Activated T-helper 1 cell treated with anti-CD3 and anti-CD28 coated beads, Interleukin-12 subunit alpha, Interleukin-12 subunit beta, Interleukin-2, Interleukin-4 antibody, amounts not matched to agents 30 ng/mL and 10 ng/mL and 1 ng/mL, durations not matched to agents 14 hours and 24 hours and 36 hours (primary cell): ENCODE data around the gene DMD. TPM values are rescaled to one million over a fixed set of nuclear protein-coding genes. Genes with fewer than 3 reads are reported as not detected.
"Not testable (repeated sequence)": the region's sequence is repeated elsewhere in the genome, so short reads cannot be mapped to it uniquely, and the experiment has no call there.

Experiments used
- DNase-seq: peaks from one replicate; pipeline ENCODE4 v3.0.0; 2021; ENCODE audit warnings: low spot score
- H3K27ac Mint-ChIP-seq: one replicate; pipeline ENCODE4 v1.8.0; 2021; ENCODE audit warnings: mild to moderate bottlenecking, mixed read lengths
- H3K27me3 Mint-ChIP-seq: one replicate; pipeline ENCODE4 v1.8.0; 2022; ENCODE audit warnings: mild to moderate bottlenecking, moderate library complexity, mixed read lengths; ENCODE audit not compliant: insufficient read depth
- H3K36me3 Mint-ChIP-seq: one replicate; pipeline ENCODE4 v1.8.0; 2021; ENCODE audit warnings: low read depth, mixed read lengths
- H3K4me1 Mint-ChIP-seq: one replicate; pipeline ENCODE4 v1.8.0; 2021; ENCODE audit warnings: low read depth, mixed read lengths
- H3K4me3 Mint-ChIP-seq: one replicate; pipeline ENCODE4 v1.8.0; 2021; ENCODE audit warnings: mild to moderate bottlenecking, moderate library complexity, mixed read lengths
- H3K9me3 Mint-ChIP-seq: one replicate; pipeline ENCODE4 v1.8.0; 2021; ENCODE audit warnings: mixed read lengths
- intact Hi-C: fragments of 100-400 bp; cut with micrococcal nuclease; formaldehyde crosslinking; loops from one replicate; pipeline ENCODE4 v1.15.1; 2024
- total RNA-seq: library from RNA; stranded (reverse); gene quantifications from 2 replicates; pipeline ENCODE4 v1.2.3, GENCODE V29; 2022

The DMD gene
- total RNA-seq, 1 donor from 2014 or later, result 12.8 TPM

DNA sequence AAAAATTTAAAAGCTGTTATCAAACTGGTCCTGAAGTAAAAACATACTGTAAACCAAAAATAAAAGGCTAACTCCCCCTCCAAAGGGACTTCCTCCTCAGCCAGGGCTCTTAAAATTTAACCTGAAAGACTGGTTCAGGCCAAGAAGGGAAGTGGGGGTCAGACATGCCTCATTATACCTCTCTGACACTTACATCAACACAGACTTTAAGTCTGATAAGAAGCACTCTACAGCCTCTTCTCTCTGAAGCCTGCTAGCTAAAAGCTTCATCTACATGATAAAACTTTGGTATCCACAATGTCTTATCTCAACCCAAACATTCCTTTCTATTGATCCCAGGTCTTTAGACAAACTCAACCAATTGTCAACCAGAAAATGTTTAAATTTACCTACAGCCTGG, 682.9 kb downstream of the DMD start:
- intact Hi-C loops, DNase-seq, H3K36me3 Mint-ChIP-seq, H3K4me1 Mint-ChIP-seq, H3K9me3 Mint-ChIP-seq, H3K27me3 Mint-ChIP-seq, H3K4me3 Mint-ChIP-seq, H3K27ac Mint-ChIP-seq: not testable (repeated sequence)

- no peak overlapping the region for H3K4me3 Mint-ChIP-seq
These were observed 686.1 kb downstream of the DMD start for GRCh38 chrX:32525234-32525633.

DNA sequence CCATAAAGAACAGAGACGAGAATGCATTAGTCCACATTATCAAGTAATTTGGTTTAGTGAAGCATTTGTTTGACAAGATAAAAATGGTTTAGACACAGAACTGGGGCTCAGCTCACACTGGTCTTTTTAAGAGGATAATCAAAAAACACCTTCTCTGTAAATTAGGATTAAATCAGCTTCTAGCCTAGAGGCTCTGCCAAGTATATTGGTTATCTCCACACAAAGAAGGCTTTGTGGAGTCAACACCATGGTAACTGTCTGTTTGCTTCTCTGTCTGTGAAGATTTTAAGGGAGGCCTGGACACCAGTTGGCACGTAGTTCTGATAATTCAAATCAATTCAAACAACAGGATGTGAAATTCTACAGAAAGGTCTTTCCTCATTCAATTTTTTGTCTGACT, 687.0 kb downstream of the DMD start:
- Mint-ChIP-seq H3K9me3 (no peaks in the 10 kb centered on the region), H3K36me3 (no peaks in the 10 kb centered on the region), H3K4me3 (no peak overlapping the region), H3K4me1 (no peaks in the 10 kb centered on the region), H3K27me3 (no peaks in the 10 kb centered on the region), H3K27ac (no peak overlapping the region)
- intact Hi-C loops, result no loop called here
- DNase-seq, result no peak

More at GRCh38 chrX:32525234-32525633, 686.1 kb downstream of the DMD start:
- no peak for DNase-seq
- no peaks in the 10 kb centered on the region for H3K4me1 Mint-ChIP-seq
- no peak overlapping the region for H3K27ac Mint-ChIP-seq
- no peaks in the 10 kb centered on the region for H3K27me3 Mint-ChIP-seq
- no peaks in the 10 kb centered on the region for H3K9me3 Mint-ChIP-seq
- no peaks in the 10 kb centered on the region for H3K36me3 Mint-ChIP-seq
- intact Hi-C loops, result no loop called here

- no peaks in the 10 kb centered on the region for H3K9me3 Mint-ChIP-seq
- no peaks in the 10 kb centered on the region for H3K36me3 Mint-ChIP-seq
- no peak overlapping the region for H3K27ac Mint-ChIP-seq
- no peak overlapping the region for H3K4me3 Mint-ChIP-seq
- intact Hi-C loops, result no loop called here
- no peaks in the 10 kb centered on the region for H3K4me1 Mint-ChIP-seq
- no peak for DNase-seq
- no peaks in the 10 kb centered on the region for H3K27me3 Mint-ChIP-seq
These were observed 690.6 kb downstream of the DMD start for GRCh38 chrX:32520789-32521188.

DNA sequence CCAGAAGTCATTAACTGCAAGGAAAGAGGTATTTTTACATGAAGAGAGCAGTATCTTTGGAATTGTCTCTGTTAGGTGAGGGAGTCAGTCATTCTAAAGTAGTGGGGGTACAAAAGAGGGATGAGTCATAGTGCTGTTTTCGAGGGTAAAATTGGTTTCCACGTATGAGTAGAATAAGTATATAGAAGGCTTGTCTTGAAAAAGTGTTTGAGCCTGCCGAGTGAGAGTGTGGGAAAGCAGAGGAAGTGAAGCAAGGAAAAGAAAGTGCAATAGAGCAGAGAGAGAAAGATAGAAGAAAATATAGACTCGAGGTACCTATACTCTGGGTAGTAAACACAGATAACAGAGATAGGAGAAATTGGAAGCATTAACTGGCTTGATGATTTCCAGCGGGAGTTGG, 696.4 kb downstream of the DMD start:
- no peaks in the 10 kb centered on the region for H3K9me3 Mint-ChIP-seq
- H3K27ac Mint-ChIP-seq, result no peak overlapping the region
- no peak overlapping the region for H3K4me3 Mint-ChIP-seq
- DNase-seq, result no peak
- intact Hi-C loops, result no loop called here
- no peaks in the 10 kb centered on the region for H3K27me3 Mint-ChIP-seq
- H3K36me3 Mint-ChIP-seq, result no peaks in the 10 kb centered on the region
- H3K4me1 Mint-ChIP-seq, result no peaks in the 10 kb centered on the region

DNA sequence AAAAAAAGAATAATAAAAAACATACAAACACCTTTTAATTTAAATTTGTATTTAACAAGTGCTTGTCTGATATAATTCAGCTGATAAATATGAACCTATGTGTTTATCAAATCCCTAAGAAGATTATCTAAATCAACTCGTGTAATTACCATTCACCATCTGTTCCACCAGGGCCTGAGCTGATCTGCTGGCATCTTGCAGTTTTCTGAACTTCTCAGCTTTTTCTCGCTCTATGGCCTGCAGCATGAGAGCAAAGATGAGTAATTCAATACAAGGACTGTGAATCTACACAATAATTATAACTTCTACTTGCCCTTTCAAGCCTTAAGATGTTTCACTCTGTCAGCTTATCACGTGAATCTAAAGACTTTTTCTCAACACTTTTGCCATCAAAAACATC, 709.7 kb downstream of the DMD start:
- Mint-ChIP-seq H3K9me3 (no peaks in the 10 kb centered on the region), H3K27me3 (no peaks in the 10 kb centered on the region), H3K4me3 (no peak overlapping the region), H3K27ac (no peak overlapping the region), H3K4me1 (no peaks in the 10 kb centered on the region), H3K36me3 (no peaks in the 10 kb centered on the region)
- intact Hi-C loops, result no loop called here
- DNase-seq, result no peak

- Mint-ChIP-seq H3K9me3 (no peaks in the 10 kb centered on the region), H3K36me3 (no peaks in the 10 kb centered on the region), H3K27me3 (no peaks in the 10 kb centered on the region), H3K4me3 (no peak overlapping the region), H3K27ac (no peak overlapping the region), H3K4me1 (no peaks in the 10 kb centered on the region)
- intact Hi-C loops, result no loop called here
- DNase-seq, result no peak
These were observed 714.7 kb downstream of the DMD start for GRCh38 chrX:32496671-32497070.

- intact Hi-C loops, result no loop called here
- H3K4me1 Mint-ChIP-seq, result no peaks in the 10 kb centered on the region
- DNase-seq, result no peak
- no peak overlapping the region for H3K4me3 Mint-ChIP-seq
- H3K9me3 Mint-ChIP-seq, result no peaks in the 10 kb centered on the region
- H3K27me3 Mint-ChIP-seq, result no peaks in the 10 kb centered on the region
- no peak overlapping the region for H3K27ac Mint-ChIP-seq
- H3K36me3 Mint-ChIP-seq, result no peaks in the 10 kb centered on the region
These were observed 715.5 kb downstream of the DMD start for GRCh38 chrX:32495855-32496254.

GRCh38 chrX:32489125-32489524, 722.2 kb downstream of the DMD start:
- Mint-ChIP-seq H3K27me3 (no peaks in the 10 kb centered on the region), H3K27ac (no peak overlapping the region), H3K36me3 (no peaks in the 10 kb centered on the region), H3K4me3 (no peak overlapping the region), H3K9me3 (no peaks in the 10 kb centered on the region), H3K4me1 (no peaks in the 10 kb centered on the region)
- intact Hi-C loops, result no loop called here
- DNase-seq, result no peak

DNA sequence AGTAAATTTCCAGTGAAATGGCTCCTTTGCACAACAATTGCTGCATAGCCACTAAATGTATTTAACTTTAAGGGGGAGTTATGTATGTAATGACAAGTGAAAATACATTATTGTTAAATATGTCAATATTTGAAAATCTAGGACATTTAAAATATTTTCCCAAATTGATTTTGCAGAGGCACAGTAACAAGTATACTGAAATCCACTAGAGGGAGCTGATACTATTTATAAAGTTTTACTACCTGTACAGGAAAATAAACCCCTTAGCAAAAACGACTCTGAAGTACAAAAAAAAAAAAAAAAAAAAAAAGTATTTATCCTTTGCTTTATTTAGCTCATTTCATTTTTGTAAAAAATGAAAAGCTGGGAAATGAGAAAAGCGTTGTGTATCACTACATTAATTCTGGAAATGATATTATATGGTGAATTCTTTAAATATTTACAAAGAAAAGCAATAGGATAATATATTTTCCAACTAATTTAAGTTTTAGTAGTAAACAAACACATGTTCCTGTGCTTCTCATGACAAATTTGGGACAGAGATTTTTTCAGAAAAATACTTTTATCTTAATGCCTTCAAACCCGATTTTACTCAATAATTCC, 727.7 kb downstream of the DMD start:
- DNase-seq, result no peak
- intact Hi-C loops, result no loop called here
- Mint-ChIP-seq H3K4me3 (no peak overlapping the region), H3K36me3 (no peaks in the 10 kb centered on the region), H3K27me3 (no peaks in the 10 kb centered on the region), H3K27ac (no peak overlapping the region), H3K4me1 (no peaks in the 10 kb centered on the region), H3K9me3 (no peaks in the 10 kb centered on the region)

DNA sequence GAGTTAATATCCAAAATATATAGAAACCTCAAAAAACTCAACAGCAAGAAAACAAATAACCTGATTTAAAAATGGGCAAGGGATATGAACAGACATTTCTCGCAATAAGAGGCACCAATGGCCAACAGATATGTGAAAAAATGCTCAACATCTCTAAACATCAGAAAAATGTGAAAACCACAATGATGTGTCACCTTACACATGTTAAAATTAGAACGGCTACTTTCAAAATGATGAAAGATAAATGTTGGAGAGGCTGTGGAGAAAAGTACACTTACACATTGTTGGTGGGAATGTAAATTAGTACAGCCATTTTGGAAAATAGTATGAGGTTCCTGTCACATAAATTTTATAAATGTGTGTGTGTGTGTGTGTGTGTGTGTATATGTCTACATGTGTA, 731.3 kb downstream of the DMD start:
- no peaks in the 10 kb centered on the region for H3K4me1 Mint-ChIP-seq
- no peak overlapping the region for H3K4me3 Mint-ChIP-seq
- DNase-seq, result no peak
- no peak overlapping the region for H3K27ac Mint-ChIP-seq
- intact Hi-C loops, result no loop called here
- no peaks in the 10 kb centered on the region for H3K36me3 Mint-ChIP-seq
- no peaks in the 10 kb centered on the region for H3K9me3 Mint-ChIP-seq
- H3K27me3 Mint-ChIP-seq, result no peaks in the 10 kb centered on the region

DNA sequence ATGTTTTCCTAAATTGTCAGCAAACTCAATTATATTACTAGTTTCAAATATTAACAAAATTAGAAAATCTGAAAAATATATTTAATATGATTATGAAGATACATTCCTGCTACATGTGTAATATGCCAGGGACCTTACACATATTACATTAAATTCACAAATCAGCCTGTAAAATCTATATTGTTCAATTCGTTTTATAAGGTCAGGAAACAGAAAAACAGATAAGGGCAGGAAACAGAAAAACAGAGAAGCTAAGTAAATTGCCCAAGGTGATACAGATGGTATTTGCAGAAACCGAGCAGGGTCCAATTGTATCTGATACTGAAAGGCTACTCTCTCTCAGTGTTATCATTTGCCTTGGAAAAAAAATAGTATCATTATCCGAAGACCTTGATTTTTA, 739.0 kb downstream of the DMD start:
- Mint-ChIP-seq H3K27ac (no peak overlapping the region), H3K9me3 (no peaks in the 10 kb centered on the region), H3K4me1 (no peaks in the 10 kb centered on the region), H3K4me3 (no peak overlapping the region), H3K36me3 (no peaks in the 10 kb centered on the region), H3K27me3 (no peaks in the 10 kb centered on the region)
- no peak for DNase-seq
- intact Hi-C loops, result no loop called here

DNA sequence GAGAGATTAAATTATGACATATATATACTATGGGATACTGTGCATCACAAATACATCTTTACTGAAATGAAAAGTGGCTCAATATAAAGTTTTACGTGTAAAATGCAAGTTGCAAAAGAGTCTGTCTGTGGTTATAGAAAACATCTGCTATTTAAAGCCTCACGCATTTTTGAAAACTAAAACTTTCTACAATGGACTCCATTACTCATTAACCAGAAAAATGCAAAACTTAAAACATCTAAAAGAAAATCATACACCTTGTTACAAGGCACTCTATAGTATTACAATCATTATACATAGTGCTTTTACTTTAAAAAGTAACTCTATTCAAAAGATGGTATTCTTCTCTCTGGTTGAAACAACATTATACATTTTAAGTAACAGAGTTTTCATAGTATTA, 755.6 kb downstream of the DMD start:
- H3K27me3 Mint-ChIP-seq, result peaks cover 7% of the 10 kb centered on the region
- H3K27ac Mint-ChIP-seq, result no peak overlapping the region
- intact Hi-C loops, result no loop called here
- H3K4me1 Mint-ChIP-seq, result no peaks in the 10 kb centered on the region
- H3K36me3 Mint-ChIP-seq, result no peaks in the 10 kb centered on the region
- no peak for DNase-seq
- no peak overlapping the region for H3K4me3 Mint-ChIP-seq
- H3K9me3 Mint-ChIP-seq, result no peaks in the 10 kb centered on the region

DNA sequence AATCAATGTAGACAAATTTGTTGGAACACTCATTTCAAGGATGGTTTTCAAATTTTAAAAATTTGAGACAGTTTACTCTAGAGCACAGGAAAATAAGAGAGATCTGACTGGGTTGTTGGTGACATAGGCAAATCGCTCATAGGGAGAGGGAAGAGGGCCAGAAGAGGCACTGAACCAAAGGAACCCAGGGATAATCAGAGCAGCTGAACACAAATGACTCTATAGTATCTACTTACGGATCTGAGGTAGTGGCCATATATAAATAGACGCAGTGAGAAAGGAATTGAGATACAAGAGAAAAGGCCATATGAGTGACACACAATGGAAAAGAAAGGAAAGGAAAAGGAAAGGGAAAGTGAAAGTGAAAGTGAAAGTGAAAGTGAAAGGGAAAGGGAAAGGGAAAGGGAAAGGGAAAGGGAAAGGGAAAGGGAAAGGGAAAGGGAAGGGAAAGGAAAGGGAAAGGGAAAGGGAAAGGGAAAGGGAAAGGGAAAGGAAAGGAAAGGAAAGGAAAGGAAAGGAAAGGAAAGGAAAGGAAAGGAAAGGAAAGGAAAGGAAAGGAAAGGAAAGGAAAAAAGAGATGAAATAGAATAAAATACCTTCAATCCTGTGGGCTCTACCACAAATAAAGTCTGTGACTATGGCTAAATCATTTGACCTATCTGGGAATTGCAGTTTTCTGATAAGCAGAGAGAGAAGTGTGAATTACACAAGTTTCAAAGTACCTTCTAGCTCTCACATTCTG, 759.2 kb downstream of the DMD start:
- Mint-ChIP-seq H3K27me3 (no peaks in the 10 kb centered on the region), H3K4me1 (peaks cover 7% of the 10 kb centered on the region), H3K27ac (no peak overlapping the region), H3K36me3 (no peaks in the 10 kb centered on the region), H3K4me3 (no peak overlapping the region), H3K9me3 (peaks cover 5% of the 10 kb centered on the region)
- intact Hi-C loops, result no loop called here
- DNase-seq, result no peak
